ENCODE data around the gene CDC37.

DNA sequence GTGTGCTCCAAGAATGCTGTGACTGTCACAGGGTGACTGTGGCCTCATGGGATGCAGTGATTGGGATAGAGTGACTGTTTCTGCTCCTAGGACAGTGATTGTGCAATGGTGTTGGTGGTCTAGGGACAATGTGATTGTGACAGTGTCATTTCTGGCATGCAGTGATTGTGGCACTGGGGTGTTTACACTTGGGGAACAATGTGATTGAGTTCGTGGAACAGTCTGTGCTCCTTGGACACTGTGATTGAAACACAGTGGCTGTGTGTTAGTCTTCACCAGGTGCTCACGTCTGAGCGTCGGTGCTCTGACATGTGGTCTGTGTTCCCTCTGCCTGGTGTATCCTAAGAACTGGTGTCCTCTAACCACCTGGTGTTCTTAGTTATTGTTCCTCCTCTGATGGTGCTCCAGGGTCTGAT lies 18.7 kb upstream of the CDC37 start:
- TF ChIP-seq CTCF (IDR thresholded peaks at IDR 0.05 in 4 of 5, conservative IDR thresholded peaks at IDR 0.05 in 1 of 5), result no peak
- TF ChIP-seq POLR2A (IDR thresholded peaks at IDR 0.05), result no peak
